Loucy (cell line): ENCODE measurements around the gene PKNOX2.

Experiments used
- EZH2phosphoT487 ChIP-seq: fragments of 200-600 bp; IDR thresholded peaks from 2 replicates; pipeline ENCODE4 v1.6.1; 2018; ENCODE audit warnings: antibody characterized with exemption, mild to moderate bottlenecking, moderate library complexity, borderline replicate concordance
- TF ChIP-seq, protein P1 (sequence below): fragments of 200-600 bp; sonication (generic); conservative IDR thresholded peaks from 2 replicates; pipeline ENCODE4 v1.5.1; 2014; ENCODE audit warnings: mild to moderate bottlenecking, antibody characterized with exemption, low read length

DNA sequence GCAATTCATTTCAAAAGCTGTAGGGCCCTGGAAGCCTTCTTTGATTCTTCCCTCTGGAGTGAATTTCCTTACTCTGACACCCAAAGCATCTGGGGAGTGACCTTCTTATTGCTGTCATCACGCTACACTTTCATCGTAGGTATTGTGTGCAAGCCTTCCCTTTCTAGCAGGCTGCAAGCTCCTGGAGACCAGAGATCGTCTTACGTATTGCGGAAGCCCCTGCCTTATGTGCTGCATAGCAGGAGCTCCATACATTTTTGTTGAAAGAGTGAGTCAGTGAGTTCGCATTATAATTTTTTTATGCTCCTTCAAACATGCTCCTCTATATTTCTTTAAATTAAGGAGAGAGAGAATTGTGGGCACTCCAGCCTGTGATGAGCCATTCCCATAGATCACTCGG lies 32.0 kb upstream of the PKNOX2 start:
- TF ChIP-seq, protein P1, sequence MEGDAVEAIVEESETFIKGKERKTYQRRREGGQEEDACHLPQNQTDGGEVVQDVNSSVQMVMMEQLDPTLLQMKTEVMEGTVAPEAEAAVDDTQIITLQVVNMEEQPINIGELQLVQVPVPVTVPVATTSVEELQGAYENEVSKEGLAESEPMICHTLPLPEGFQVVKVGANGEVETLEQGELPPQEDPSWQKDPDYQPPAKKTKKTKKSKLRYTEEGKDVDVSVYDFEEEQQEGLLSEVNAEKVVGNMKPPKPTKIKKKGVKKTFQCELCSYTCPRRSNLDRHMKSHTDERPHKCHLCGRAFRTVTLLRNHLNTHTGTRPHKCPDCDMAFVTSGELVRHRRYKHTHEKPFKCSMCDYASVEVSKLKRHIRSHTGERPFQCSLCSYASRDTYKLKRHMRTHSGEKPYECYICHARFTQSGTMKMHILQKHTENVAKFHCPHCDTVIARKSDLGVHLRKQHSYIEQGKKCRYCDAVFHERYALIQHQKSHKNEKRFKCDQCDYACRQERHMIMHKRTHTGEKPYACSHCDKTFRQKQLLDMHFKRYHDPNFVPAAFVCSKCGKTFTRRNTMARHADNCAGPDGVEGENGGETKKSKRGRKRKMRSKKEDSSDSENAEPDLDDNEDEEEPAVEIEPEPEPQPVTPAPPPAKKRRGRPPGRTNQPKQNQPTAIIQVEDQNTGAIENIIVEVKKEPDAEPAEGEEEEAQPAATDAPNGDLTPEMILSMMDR, result no peak
- TF ChIP-seq EZH2phosphoT487, result no peak
